ENCODE results near the gene ZSWIM9.

- TF ChIP-seq CTCF (IDR thresholded peaks at IDR 0.05 in 8 of 11, conservative IDR thresholded peaks at IDR 0.05 in 3 of 11) (no peak), POLR2AphosphoS5 (IDR thresholded peaks at IDR 0.05) (no peak)
Observed at GRCh38 chr19:48239120-48239519, 68.6 kb downstream of the ZSWIM9 start.
